Posterior vena cava (tissue), 2 donors: ENCODE results near the gene FGF14. TPM values are rescaled to one million over a fixed set of nuclear protein-coding genes. Genes with fewer than 3 reads are reported as not detected.

Experiments
- DNase-seq: peaks from one replicate; pipeline ENCODE4 v3.0.0-alpha.2; 2020; ENCODE audit warnings: low spot score
- intact Hi-C, 2 donors: fragments of 100-400 bp; cut with DNase I; formaldehyde crosslinking; loops; one replicate each; pipeline versions ENCODE4 v1.14.1 to v1.14.2; 2022 to 2023
- total RNA-seq, 2 donors: library from RNA; stranded (reverse); fragmentation: NEBNext Ultra II Directional; extraction: Animal tissue kit (Norgen Biotek cat#: 25700); gene quantifications; one replicate each; pipeline ENCODE4 v1.2.1, GENCODE V29; 2021
- donor health status: DM: yes; HTN: yes; CAD: no.
- donor health status: DM: yes; HTN: yes; CAD: no.

FGF14 gene
- total RNA-seq, 2 donors from 2014 or later: 4.6 to 6.6 TPM

- intact Hi-C loops: no loop called here
- DNase-seq: no peak
Observed at GRCh38 chr13:101795460-101795859, 606.4 kb downstream of the FGF14 start.

DNA sequence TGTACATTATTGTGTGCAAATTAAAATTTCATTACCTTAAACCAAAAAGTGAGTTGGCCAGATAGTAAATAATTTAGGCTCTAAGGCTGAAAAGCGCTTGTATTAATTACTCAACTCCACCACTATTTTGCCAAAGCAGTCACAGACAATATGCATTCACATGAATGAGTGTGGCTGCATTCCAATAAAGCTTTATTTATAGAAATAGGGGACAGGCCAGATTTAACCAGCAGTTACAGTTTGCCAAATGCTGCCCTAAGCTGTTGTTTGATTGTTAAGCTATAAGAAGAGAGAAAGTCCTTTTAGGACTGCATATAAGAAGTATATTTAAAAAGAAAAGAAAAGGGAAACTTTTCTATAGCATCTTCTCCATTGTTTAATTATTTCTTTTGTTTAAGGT lies 606.8 kb downstream of the FGF14 start:
- intact Hi-C loops: no loop called here
- no peak for DNase-seq

DNA sequence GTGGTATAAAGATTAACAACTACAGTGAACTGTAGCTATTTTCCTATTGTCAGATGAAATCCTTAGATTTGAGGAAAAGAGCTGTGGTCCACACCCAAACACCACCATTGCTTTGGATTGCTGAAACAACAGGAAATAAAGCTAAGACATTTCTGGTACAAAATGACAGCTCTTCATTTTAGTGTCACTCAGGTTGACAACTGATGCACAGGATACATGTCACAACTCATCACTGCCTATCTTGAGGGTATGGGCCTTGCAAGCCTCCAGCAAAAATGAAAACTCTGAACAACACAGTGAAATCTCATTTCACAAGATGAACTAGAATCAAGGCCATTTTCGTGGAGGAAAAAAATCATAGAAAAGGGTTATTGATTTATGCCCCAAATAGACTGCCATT lies 609.7 kb downstream of the FGF14 start:
- intact Hi-C loops: loop anchor here in 1 of 2 donors (5.0 kb wide), 1 partner anchor 705 kb away; no protein-coding TSS in a partner anchor
- no peak for DNase-seq

DNA sequence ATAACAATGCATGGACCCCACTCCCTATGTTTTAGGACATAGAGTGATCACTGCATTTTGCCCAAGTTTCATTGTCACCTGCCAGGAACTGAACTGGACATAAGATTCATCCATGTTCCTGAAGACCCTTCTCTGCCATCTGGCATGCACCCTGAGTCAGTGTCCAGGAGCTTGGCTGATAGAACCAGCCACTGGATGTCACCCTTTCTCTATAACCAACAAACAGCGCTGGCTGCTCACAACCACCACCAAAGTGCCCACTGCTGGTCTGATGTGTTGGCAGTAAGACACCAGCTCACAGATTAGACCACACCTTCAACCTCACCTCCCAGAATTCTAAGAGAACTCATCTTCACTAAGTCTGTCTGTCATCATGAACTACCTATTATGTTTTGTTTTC lies 616.0 kb downstream of the FGF14 start:
- intact Hi-C loops: no loop called here
- no peak for DNase-seq

DNA sequence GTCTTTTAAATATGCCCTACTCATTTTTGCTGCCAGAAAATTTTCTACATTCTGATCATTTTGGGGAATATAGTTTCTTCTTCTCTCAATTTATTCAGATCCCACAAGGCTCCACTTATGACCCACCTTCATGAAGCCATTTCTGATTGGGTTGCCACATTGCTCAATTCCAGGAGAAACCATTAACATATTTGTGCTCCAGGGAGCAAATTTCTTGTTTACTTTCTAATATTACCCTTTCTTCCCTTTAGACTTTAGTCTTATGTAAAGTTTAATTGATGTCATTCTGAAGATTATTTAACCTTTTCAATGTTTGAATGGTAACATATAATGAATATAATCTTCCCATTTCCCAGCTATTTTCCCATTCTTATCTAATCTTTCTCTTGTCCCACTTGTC lies 617.5 kb downstream of the FGF14 start:
- intact Hi-C loops: no loop called here
- DNase-seq: no peak

- intact Hi-C loops: no loop called here
- DNase-seq: no peak
Observed at GRCh38 chr13:101783554-101783953, 618.3 kb downstream of the FGF14 start.

DNA sequence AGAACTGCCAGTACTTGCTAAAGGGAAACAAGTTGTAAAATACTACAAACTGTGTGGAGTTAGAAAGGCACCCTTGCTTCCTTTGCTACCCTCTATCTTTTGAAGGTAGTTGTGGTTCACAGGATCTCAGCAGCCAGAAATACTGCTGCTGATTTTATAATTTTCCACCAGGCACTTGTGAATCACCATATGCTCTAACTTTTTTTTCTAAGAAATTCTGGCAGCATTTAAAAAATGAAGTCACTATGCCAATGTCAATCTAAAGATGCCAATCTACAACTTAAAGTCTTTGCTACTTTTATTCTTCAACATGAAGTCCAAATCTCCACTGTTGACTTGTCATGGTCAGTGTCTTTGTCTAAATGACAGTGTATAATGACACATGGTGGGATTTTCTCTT lies 621.6 kb downstream of the FGF14 start:
- DNase-seq: no peak
- intact Hi-C loops: no loop called here

DNA sequence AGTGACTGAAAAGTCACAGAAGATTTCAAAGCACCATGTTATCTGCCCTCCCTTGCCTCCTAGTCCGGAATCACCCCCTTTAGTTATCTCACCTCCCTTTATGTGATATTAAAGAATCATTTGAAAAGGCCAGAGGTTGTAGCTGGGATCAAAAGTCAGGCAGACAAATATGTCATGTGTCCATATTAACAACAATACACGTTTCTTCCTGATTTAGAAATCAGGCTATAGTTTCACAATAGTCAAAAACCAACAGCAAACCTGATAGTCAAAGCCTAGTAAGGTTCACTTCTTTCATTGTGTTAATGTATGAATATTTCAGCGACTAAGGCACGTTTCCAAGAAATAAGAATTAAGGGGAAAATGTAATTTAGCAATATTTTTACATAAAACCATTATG lies 622.7 kb downstream of the FGF14 start:
- intact Hi-C loops: no loop called here
- DNase-seq: no peak

DNA sequence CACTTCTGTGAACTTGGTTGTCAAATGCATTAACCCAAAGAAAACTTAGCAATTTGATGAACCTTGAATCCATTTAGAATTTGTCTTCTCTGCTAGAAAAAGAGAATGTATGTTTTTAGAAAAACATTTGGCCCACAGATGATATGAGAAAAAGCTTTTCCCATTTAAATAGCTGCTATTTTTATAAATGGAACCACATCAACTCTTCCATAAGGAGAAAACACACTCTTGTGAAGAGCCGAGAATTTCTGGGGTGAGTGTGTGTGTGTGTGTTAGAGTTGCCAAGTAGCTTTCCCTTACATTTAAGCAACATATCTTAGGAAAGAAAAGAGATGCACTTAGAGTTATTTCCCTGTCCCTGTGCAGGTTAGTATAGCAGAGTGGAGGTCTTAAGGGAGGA lies 626.6 kb downstream of the FGF14 start:
- intact Hi-C loops: no loop called here
- DNase-seq: no peak

- DNase-seq: no peak
- intact Hi-C loops: no loop called here
Observed at GRCh38 chr13:101774393-101774792, 627.5 kb downstream of the FGF14 start.

DNA sequence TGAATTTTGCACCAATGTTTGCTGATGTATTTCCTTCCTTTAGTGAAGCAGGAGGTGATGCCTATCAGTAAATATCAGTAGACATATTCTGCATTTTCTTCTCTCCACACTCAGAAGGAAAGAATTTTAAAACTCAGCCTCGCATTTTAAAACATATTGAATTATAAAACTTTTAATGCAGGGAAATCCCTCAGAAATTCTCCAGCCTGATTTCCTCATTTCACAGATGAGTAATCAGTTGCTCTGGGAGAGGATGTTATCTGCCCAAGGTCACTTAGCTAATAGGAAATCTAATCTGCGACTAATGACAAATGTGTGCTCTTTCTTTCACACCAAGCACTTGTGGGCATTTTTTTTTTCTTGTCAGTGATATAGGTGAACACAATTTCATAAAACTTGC lies 628.8 kb downstream of the FGF14 start:
- intact Hi-C loops: no loop called here
- no peak for DNase-seq

GRCh38 chr13:101767131-101767530 lies 634.7 kb downstream of the FGF14 start:
- intact Hi-C loops: no loop called here
- DNase-seq: no peak

DNA sequence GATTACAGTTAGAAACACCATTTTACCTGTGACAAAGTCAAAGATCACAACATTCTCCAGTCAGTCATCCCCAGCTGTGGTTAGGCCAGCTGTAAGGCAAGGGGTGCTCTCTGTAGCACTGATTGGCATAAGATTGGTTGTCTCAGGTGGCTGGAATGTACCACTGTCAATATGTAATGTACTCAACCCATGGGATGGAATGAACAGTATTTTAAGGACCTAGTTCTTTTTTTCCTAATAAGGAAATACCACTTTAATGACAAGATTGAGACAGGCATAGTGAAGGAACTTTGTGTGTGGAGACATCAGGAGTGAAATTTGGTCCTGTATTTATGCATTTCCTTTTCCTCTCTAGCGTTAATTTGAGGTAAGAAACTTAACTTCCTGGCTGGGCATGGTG lies 638.7 kb downstream of the FGF14 start:
- no peak for DNase-seq
- intact Hi-C loops: no loop called here

- intact Hi-C loops: loop anchor here in 1 of 2 donors (5.0 kb wide), 1 partner anchor 240 kb away; no protein-coding TSS in a partner anchor
- DNase-seq: no peak
Observed at GRCh38 chr13:101757446-101758039, 644.3 kb downstream of the FGF14 start.

DNA sequence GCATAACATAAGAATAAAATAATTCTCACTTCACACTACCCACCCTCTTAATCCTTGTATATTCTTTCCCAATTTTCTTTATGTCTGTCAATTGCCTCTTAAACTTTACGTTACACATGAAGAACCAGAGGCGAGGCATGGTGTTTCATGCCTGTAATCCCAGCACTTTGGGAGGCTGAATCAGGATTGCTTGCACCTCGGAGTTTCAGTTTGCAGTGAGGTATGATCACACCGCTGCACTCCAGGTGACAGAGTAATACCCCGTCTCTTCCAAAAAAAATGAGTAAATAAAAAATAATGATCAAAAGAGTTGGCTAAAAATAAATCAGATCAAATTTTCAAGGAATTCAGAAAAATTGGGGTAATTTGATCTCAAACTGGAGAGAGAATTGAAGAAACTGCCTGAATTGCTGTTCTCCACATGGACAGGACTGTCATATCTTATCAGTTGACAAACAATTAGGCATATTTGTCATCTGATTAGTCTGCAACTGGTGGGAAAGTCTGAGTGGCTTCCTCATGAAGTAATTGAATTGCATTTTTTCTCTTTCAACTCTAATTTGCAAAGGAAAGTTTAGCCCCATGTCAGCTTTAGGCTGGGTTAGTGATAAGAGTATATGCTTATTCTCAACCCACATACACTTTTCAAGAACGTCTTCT lies 646.5 kb downstream of the FGF14 start:
- intact Hi-C loops: loop anchor here in 1 of 2 donors (5.0 kb wide), 1 partner anchor 238 kb away; no protein-coding TSS in a partner anchor

GRCh38 chr13:101752432-101752831 lies 649.4 kb downstream of the FGF14 start:
- no peak for DNase-seq
- intact Hi-C loops: no loop called here

More for the DNA sequence above, 646.5 kb downstream of the FGF14 start:
- no peak for DNase-seq

DNA sequence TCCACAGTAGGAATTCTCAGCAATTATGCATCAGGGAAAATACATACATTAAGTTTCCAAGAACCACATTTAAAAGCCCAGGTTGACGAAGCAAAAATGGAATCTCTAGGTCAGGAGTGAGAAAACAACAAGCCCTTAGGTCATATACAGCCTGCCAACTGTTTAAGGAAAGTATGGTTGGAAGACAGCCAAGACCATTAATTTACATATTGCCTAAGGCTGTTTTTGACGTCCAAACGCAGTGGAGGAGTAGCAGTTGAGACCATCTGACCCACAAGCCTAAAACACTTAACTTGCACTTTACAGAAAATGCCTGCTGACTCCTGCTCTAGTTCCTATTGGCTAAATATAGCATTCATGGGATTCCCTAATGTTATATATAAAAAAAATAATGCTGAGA lies 650.4 kb downstream of the FGF14 start:
- intact Hi-C loops: no loop called here

DNA sequence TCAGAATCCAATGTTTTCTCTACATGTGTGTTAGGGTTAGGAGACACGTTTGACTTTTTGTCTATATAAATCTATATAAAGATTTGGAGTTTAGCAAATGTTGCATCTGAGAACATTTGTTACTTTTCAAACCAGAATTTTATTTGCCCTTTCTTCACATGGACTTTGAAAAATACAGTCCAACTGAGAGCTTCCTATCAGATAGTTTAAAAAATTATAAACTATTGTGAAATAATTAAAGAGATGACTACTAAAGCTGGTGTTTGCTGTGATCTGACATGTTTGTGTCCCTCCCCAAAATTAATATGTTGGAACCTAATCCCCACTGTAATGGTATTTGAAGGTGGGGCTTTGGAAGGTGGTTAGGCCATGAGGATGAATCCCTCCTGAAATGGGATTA lies 652.3 kb downstream of the FGF14 start:
- intact Hi-C loops: no loop called here
- DNase-seq: no peak

More for the DNA sequence above, 650.4 kb downstream of the FGF14 start:
- no peak for DNase-seq

- intact Hi-C loops: no loop called here
- no peak for DNase-seq
Observed at GRCh38 chr13:101747039-101747438, 654.8 kb downstream of the FGF14 start.

DNA sequence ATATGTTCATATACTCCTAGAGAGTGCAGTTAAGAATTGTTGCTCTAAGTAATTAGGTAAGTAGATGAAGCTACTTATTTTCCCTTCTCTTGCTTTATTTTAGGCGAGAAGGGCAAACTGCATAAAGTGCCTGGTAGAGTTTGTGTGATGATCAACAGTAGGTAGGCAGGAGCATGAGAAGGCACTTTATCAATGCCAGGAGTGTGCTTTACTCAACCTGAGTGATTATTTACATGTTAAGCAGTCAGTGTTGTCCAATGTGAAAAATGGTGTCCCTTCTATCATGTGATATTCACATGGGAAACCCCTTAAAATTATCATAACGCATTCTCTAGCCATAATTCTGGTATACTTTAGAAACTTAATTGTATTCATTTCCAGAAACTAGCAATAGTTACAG lies 655.3 kb downstream of the FGF14 start:
- DNase-seq: no peak
- intact Hi-C loops: no loop called here
